ENCODE measurements around the gene BATF3. TPM values are rescaled to one million over a fixed set of nuclear protein-coding genes. Genes with fewer than 3 reads are reported as not detected.

BATF3 gene
- polyA plus RNA-seq, 2 of the 4 experiments (the other 2 are of a cell fraction): 6.4 to 8.9 TPM

GRCh38 chr1:212647004-212647403 is 52.6 kb downstream of the BATF3 start:
- ChIA-PET POLR2A (no interaction called here), CTCF (interaction anchor here (1.2 to 1.5 kb wide), 2 partner anchors 13 to 18 kb away, joined by 3 to 7 read pairs; no protein-coding TSS in a partner anchor)
- Histone ChIP-seq H3K4me1 (no peaks in the 10 kb centered on the region), H3K4me2 (no peak overlapping the region), H3K4me3 (no peak overlapping the region), H3K27ac (no peak overlapping the region), H3K9me3 (no peaks in the 10 kb centered on the region)
- no peak for DNase-seq (ENCODE audit: low read depth in 1 of 2, low spot score in 1 of 2)
- WGBS (ENCODE audit: missing lambda C conversion rate): 68% methylated on average over 11 of the region's 11 CpGs
- TF ChIP-seq CBX2 (IDR thresholded peaks at IDR 0.05; ENCODE audit: borderline replicate concordance, low read depth): no peak
- no peak for TF ChIP-seq USF2 (IDR thresholded peaks at IDR 0.05)
- no peak for TF ChIP-seq NR3C1 (IDR thresholded peaks at IDR 0.05)
- TF ChIP-seq, protein P1, sequence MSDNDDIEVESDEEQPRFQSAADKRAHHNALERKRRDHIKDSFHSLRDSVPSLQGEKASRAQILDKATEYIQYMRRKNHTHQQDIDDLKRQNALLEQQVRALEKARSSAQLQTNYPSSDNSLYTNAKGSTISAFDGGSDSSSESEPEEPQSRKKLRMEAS (IDR thresholded peaks at IDR 0.05): no peak
- TF ChIP-seq, protein P2, sequence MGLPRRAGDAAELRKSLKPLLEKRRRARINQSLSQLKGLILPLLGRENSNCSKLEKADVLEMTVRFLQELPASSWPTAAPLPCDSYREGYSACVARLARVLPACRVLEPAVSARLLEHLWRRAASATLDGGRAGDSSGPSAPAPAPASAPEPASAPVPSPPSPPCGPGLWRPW (IDR thresholded peaks at IDR 0.05): no peak
- no peak for TF ChIP-seq FOSB (CRISPR knock-in tag; IDR thresholded peaks at IDR 0.05)
- TF ChIP-seq MYC (IDR thresholded peaks at IDR 0.05; ENCODE audit: borderline replicate concordance, low read length): no peak
- TF ChIP-seq FOXS1 (CRISPR knock-in tag; IDR thresholded peaks at IDR 0.05): no peak
- TF ChIP-seq, protein P3, sequence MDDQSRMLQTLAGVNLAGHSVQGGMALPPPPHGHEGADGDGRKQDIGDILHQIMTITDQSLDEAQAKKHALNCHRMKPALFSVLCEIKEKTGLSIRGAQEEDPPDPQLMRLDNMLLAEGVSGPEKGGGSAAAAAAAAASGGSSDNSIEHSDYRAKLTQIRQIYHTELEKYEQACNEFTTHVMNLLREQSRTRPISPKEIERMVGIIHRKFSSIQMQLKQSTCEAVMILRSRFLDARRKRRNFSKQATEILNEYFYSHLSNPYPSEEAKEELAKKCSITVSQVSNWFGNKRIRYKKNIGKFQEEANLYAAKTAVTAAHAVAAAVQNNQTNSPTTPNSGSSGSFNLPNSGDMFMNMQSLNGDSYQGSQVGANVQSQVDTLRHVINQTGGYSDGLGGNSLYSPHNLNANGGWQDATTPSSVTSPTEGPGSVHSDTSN (IDR thresholded peaks at IDR 0.05): no peak
- TF ChIP-seq RARB (CRISPR knock-in tag; IDR thresholded peaks at IDR 0.05): no peak
- TF ChIP-seq KDM1A (IDR thresholded peaks at IDR 0.05; ENCODE audit: low read depth): no peak
- TF ChIP-seq NFE2L2 (conservative IDR thresholded peaks at IDR 0.05; ENCODE audit: low read length): no peak
- no peak for TF ChIP-seq CTCF (IDR thresholded peaks at IDR 0.05)
- TF ChIP-seq RNF2 (IDR thresholded peaks at IDR 0.05; ENCODE audit: borderline replicate concordance, low read depth): no peak
- no peak for TF ChIP-seq EHMT2 (IDR thresholded peaks at IDR 0.05; ENCODE audit: low read depth)
- no peak for FAIRE-seq
- ATAC-seq: no peak

DNA sequence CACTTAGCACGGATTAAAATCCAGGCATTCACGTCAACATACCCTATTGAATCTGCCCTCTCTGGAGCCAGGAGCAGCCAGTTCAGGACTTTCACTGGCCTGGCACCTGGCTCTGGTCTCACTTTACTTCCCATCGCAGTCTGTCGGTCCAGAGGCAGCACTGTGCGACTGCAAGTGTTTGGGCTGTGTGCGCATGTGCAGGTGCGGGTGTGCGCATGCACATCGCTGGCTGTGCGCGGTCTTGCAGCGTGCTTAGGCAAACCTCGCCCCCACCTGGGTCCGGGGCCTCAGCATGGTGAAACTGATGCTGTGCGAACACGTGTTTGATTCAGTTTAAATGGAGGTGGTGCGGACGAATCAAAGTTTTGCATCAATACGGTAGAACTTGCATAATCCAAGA is 53.1 kb downstream of the BATF3 start:
- 88% methylated on average over 19 of the region's 19 CpGs for WGBS (ENCODE audit: missing lambda C conversion rate)
- peak in 1 of 2 experiments; percentile 41; a peak in 2 of 6 replicates for ATAC-seq
- ChIA-PET POLR2A (no interaction called here), CTCF (interaction anchor here (1.2 kb wide), 1 partner anchor 13 kb away, joined by 3 read pairs; no protein-coding TSS in a partner anchor)
- Histone ChIP-seq H3K27ac (no peak overlapping the region), H3K4me2 (no peak overlapping the region), H3K9me3 (no peaks in the 10 kb centered on the region), H3K4me1 (no peaks in the 10 kb centered on the region), H3K4me3 (no peak overlapping the region)
- FAIRE-seq: no peak
- no peak for TF ChIP-seq EP300 (IDR thresholded peaks at IDR 0.05)
- no peak for TF ChIP-seq USF2 (IDR thresholded peaks at IDR 0.05)
- no peak for TF ChIP-seq GATA3 (IDR thresholded peaks at IDR 0.05; ENCODE audit: borderline replicate concordance)
- TF ChIP-seq CHD4 (IDR thresholded peaks at IDR 0.05; ENCODE audit: borderline replicate concordance): no peak
- TF ChIP-seq ZSCAN20 (CRISPR knock-in tag; IDR thresholded peaks at IDR 0.05): no peak
- no peak for TF ChIP-seq RFX5 (IDR thresholded peaks at IDR 0.05)
- TF ChIP-seq HOXB5 (CRISPR knock-in tag; IDR thresholded peaks at IDR 0.05): no peak
- no peak for TF ChIP-seq CEBPB (IDR thresholded peaks at IDR 0.05)
- TF ChIP-seq, protein P4, sequence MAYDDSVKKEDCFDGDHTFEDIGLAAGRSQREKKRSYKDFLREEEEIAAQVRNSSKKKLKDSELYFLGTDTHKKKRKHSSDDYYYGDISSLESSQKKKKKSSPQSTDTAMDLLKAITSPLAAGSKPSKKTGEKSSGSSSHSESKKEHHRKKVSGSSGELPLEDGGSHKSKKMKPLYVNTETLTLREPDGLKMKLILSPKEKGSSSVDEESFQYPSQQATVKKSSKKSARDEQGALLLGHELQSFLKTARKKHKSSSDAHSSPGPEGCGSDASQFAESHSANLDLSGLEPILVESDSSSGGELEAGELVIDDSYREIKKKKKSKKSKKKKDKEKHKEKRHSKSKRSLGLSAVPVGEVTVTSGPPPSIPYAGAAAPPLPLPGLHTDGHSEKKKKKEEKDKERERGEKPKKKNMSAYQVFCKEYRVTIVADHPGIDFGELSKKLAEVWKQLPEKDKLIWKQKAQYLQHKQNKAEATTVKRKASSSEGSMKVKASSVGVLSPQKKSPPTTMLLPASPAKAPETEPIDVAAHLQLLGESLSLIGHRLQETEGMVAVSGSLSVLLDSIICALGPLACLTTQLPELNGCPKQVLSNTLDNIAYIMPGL (CRISPR knock-in tag; IDR thresholded peaks at IDR 0.05; ENCODE audit: borderline replicate concordance): no peak
- no peak for DNase-seq (ENCODE audit: low read depth in 1 of 2, low spot score in 1 of 2)
